ENCODE measurements around the gene GINS1. TPM values are rescaled to one million over a fixed set of nuclear protein-coding genes. Genes with fewer than 3 reads are reported as not detected.

The GINS1 gene
- total and polyA plus RNA-seq, 4 donors: 0.17 to 11.4 (median 0.48) TPM

DNA sequence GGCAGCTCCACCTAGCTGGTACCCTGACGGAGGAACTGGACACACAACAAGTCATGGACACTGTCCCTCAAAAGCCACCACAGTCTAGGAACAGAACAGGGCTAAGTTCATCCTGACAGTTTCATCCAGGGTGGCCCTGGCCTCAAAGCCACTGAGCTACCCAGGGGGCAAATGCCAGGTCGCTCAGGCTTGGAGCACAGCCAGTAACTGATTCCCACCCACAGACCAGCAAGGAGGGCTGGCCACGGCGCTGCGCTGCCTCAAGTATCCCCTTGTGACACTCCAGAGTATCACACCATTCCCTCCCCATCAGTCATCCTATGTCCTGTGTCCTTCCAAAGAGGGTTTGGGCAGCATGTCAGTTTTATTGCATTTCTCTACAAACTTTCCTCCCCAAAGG lies 72.2 kb downstream of the GINS1 start:
- Histone ChIP-seq H3K27me3 (ENCODE audit: control insufficient read depth in 4 of 4, insufficient read depth in 4 of 4, low read length in 3 of 4) (no peaks in the 10 kb centered on the region), H3K27ac (ENCODE audit: low read depth in 1 of 2, low read length in 2 of 2) (no peak overlapping the region), H3K36me3 (ENCODE audit: control insufficient read depth in 4 of 4, insufficient read depth in 3 of 4, low read depth in 1 of 4, low read length in 3 of 4) (peaks cover 0 to 41% (median 15%) of the 10 kb centered on the region in 4 donors), H3K9ac (ENCODE audit: low read depth in 1 of 2, low read length in 2 of 2) (no peak overlapping the region), H3K9me3 (ENCODE audit: control insufficient read depth in 4 of 4, low read length in 3 of 4) (no peaks in the 10 kb centered on the region), H3K4me1 (ENCODE audit: control insufficient read depth in 4 of 4, insufficient read depth in 4 of 4, low read length in 3 of 4) (no peaks in the 10 kb centered on the region), H3K4me3 (ENCODE audit: low read depth in 1 of 3, low read length in 3 of 3) (no peak overlapping the region)
- no peak for DNase-seq (ENCODE audit: low spot score)
- TF ChIP-seq EGR1 (IDR thresholded peaks at IDR 0.05; ENCODE audit: low read depth in 2 of 2): no peak
- TF ChIP-seq, protein P1, sequence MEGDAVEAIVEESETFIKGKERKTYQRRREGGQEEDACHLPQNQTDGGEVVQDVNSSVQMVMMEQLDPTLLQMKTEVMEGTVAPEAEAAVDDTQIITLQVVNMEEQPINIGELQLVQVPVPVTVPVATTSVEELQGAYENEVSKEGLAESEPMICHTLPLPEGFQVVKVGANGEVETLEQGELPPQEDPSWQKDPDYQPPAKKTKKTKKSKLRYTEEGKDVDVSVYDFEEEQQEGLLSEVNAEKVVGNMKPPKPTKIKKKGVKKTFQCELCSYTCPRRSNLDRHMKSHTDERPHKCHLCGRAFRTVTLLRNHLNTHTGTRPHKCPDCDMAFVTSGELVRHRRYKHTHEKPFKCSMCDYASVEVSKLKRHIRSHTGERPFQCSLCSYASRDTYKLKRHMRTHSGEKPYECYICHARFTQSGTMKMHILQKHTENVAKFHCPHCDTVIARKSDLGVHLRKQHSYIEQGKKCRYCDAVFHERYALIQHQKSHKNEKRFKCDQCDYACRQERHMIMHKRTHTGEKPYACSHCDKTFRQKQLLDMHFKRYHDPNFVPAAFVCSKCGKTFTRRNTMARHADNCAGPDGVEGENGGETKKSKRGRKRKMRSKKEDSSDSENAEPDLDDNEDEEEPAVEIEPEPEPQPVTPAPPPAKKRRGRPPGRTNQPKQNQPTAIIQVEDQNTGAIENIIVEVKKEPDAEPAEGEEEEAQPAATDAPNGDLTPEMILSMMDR (IDR thresholded peaks at IDR 0.05; ENCODE audit: low read depth, low read length, missing input control): no peak
- no peak for TF ChIP-seq YY1 (IDR thresholded peaks at IDR 0.05)
- no peak for TF ChIP-seq RAD21 (IDR thresholded peaks at IDR 0.05)
- no peak for TF ChIP-seq JUND (IDR thresholded peaks at IDR 0.05)
- no peak for TF ChIP-seq HNF4G (IDR thresholded peaks at IDR 0.05)
- TF ChIP-seq, protein P2, sequence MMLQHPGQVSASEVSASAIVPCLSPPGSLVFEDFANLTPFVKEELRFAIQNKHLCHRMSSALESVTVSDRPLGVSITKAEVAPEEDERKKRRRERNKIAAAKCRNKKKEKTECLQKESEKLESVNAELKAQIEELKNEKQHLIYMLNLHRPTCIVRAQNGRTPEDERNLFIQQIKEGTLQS (IDR thresholded peaks at IDR 0.05): no peak
- 95% methylated on average over 5 of the region's 5 CpGs for WGBS

DNA sequence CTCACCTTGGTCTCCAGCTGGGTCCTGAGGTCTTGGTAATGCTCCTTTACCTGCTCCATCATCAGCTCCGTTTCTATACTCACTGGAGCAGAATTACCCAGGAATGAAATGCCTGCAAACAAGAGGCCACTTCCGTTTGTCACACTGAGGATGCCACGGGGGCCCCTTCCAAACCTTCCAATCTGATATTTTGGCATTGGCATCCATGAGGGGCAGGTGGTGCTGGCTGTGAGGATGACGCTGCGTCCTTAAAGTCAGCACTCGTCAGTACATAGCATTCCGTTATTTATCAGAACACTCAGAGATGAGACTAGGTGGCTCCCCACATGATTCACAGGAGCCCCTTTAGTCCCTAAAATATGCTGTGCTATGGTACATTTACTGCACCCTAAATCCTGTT lies 72.7 kb downstream of the GINS1 start:
- H3K4me3 ChIP-seq (ENCODE audit: low read depth in 1 of 3, low read length in 3 of 3): no peak overlapping the region
- H3K9me3 ChIP-seq (ENCODE audit: control insufficient read depth in 4 of 4, low read length in 3 of 4): no peaks in the 10 kb centered on the region
- no peaks in the 10 kb centered on the region for H3K4me1 ChIP-seq (ENCODE audit: control insufficient read depth in 4 of 4, insufficient read depth in 4 of 4, low read length in 3 of 4)
- DNase-seq (ENCODE audit: low spot score): no peak
- 93% methylated on average over 7 of the region's 7 CpGs for WGBS
- H3K36me3 ChIP-seq (ENCODE audit: control insufficient read depth in 4 of 4, insufficient read depth in 3 of 4, low read depth in 1 of 4, low read length in 3 of 4): peaks cover 0 to 41% (median 16%) of the 10 kb centered on the region in 4 donors
- H3K27ac ChIP-seq (ENCODE audit: low read depth in 1 of 2, low read length in 2 of 2): no peak overlapping the region
- H3K27me3 ChIP-seq (ENCODE audit: control insufficient read depth in 4 of 4, insufficient read depth in 4 of 4, low read length in 3 of 4): no peaks in the 10 kb centered on the region
- TF ChIP-seq GABPA (IDR thresholded peaks at IDR 0.05 in 1 of 2, conservative IDR thresholded peaks at IDR 0.05 in 1 of 2): no peak
- no peak for TF ChIP-seq HNF4G (IDR thresholded peaks at IDR 0.05)
- TF ChIP-seq EGR1 (IDR thresholded peaks at IDR 0.05; ENCODE audit: low read depth in 2 of 2): no peak
- TF ChIP-seq, protein P1 (IDR thresholded peaks at IDR 0.05; ENCODE audit: low read depth, low read length, missing input control): no peak
- TF ChIP-seq, protein P3, sequence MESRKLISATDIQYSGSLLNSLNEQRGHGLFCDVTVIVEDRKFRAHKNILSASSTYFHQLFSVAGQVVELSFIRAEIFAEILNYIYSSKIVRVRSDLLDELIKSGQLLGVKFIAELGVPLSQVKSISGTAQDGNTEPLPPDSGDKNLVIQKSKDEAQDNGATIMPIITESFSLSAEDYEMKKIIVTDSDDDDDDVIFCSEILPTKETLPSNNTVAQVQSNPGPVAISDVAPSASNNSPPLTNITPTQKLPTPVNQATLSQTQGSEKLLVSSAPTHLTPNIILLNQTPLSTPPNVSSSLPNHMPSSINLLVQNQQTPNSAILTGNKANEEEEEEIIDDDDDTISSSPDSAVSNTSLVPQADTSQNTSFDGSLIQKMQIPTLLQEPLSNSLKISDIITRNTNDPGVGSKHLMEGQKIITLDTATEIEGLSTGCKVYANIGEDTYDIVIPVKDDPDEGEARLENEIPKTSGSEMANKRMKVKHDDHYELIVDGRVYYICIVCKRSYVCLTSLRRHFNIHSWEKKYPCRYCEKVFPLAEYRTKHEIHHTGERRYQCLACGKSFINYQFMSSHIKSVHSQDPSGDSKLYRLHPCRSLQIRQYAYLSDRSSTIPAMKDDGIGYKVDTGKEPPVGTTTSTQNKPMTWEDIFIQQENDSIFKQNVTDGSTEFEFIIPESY (IDR thresholded peaks at IDR 0.05): no peak
- TF ChIP-seq, protein P4, sequence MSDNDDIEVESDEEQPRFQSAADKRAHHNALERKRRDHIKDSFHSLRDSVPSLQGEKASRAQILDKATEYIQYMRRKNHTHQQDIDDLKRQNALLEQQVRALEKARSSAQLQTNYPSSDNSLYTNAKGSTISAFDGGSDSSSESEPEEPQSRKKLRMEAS (IDR thresholded peaks at IDR 0.05): no peak
- TF ChIP-seq TAF1 (conservative IDR thresholded peaks at IDR 0.05): no peak
- TF ChIP-seq SP1 (IDR thresholded peaks at IDR 0.05): no peak
- no peak for TF ChIP-seq YY1 (IDR thresholded peaks at IDR 0.05)
- no peak for TF ChIP-seq FOXA1 (IDR thresholded peaks at IDR 0.05)
- TF ChIP-seq RAD21 (IDR thresholded peaks at IDR 0.05): no peak
- TF ChIP-seq RXRA (IDR thresholded peaks at IDR 0.05): no peak
- TF ChIP-seq FOXA2 (IDR thresholded peaks at IDR 0.05): no peak
- TF ChIP-seq, protein P5, sequence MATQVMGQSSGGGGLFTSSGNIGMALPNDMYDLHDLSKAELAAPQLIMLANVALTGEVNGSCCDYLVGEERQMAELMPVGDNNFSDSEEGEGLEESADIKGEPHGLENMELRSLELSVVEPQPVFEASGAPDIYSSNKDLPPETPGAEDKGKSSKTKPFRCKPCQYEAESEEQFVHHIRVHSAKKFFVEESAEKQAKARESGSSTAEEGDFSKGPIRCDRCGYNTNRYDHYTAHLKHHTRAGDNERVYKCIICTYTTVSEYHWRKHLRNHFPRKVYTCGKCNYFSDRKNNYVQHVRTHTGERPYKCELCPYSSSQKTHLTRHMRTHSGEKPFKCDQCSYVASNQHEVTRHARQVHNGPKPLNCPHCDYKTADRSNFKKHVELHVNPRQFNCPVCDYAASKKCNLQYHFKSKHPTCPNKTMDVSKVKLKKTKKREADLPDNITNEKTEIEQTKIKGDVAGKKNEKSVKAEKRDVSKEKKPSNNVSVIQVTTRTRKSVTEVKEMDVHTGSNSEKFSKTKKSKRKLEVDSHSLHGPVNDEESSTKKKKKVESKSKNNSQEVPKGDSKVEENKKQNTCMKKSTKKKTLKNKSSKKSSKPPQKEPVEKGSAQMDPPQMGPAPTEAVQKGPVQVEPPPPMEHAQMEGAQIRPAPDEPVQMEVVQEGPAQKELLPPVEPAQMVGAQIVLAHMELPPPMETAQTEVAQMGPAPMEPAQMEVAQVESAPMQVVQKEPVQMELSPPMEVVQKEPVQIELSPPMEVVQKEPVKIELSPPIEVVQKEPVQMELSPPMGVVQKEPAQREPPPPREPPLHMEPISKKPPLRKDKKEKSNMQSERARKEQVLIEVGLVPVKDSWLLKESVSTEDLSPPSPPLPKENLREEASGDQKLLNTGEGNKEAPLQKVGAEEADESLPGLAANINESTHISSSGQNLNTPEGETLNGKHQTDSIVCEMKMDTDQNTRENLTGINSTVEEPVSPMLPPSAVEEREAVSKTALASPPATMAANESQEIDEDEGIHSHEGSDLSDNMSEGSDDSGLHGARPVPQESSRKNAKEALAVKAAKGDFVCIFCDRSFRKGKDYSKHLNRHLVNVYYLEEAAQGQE (IDR thresholded peaks at IDR 0.05): no peak
- TF ChIP-seq HNF4A (conservative IDR thresholded peaks at IDR 0.05): no peak
- no peak overlapping the region for H3K9ac ChIP-seq (ENCODE audit: low read depth in 1 of 2, low read length in 2 of 2)
